Measurements from ENCODE around the gene CNST. TPM values are rescaled to one million over a fixed set of nuclear protein-coding genes. Genes with fewer than 3 reads are reported as not detected.

CNST gene
- total RNA-seq, 1 experiment from 2014 or later = 9.1 TPM

DNA sequence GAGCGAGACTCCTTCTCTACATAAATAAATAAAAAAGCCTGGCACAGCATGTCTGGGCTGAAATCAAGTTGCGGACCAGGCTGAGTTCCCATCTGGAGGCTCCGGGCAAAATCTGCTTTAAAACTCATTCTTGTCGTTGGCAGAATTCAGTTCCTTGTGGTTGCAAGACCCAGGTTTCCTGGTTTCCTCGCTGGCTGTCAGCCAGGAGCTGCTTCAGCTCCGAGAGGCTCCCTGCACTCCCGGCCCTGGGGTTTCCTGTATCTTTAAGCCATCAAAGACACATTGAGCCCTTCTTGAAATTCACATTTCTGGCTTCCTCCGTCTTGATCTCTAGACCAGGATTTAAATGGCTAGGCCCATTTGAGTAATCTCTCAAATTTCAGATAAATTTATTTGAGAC is 137.3 kb downstream of the CNST start:
- Histone ChIP-seq H3K9me2 (ENCODE audit: insufficient read depth) (no peaks in the 10 kb centered on the region), H3K36me3 (ENCODE audit: low read depth) (no peaks in the 10 kb centered on the region), H3K9me3 (ENCODE audit: insufficient read depth, low read depth) (no peaks in the 10 kb centered on the region), H3K27me3 (ENCODE audit: insufficient read depth, low read depth) (no peaks in the 10 kb centered on the region), H4K20me1 (ENCODE audit: insufficient read depth) (no peaks in the 10 kb centered on the region), H2AFZ (no peak overlapping the region), H3F3A (ENCODE audit: insufficient read depth, low read depth) (peaks cover 7% of the 10 kb centered on the region), H3K27ac (no peak overlapping the region), H3K4me1 (replicated peaks; ENCODE audit: insufficient read depth) (peaks cover 27% of the 10 kb centered on the region), H3K4me2 (no peak overlapping the region), H3K4me3 (no peak overlapping the region), H3K79me2 (ENCODE audit: low read depth) (no peaks in the 10 kb centered on the region)
- DNase-seq = no peak
- ChIA-PET POLR2A (ENCODE audit: unreplicated experiment) (no interaction called here), CTCF (no interaction called here)
- no TSS peak for BruUV-seq (replicated peaks)
- no peak for TF ChIP-seq EZH2 (IDR thresholded peaks at IDR 0.05; ENCODE audit: low read depth)
- TF ChIP-seq, protein P1, sequence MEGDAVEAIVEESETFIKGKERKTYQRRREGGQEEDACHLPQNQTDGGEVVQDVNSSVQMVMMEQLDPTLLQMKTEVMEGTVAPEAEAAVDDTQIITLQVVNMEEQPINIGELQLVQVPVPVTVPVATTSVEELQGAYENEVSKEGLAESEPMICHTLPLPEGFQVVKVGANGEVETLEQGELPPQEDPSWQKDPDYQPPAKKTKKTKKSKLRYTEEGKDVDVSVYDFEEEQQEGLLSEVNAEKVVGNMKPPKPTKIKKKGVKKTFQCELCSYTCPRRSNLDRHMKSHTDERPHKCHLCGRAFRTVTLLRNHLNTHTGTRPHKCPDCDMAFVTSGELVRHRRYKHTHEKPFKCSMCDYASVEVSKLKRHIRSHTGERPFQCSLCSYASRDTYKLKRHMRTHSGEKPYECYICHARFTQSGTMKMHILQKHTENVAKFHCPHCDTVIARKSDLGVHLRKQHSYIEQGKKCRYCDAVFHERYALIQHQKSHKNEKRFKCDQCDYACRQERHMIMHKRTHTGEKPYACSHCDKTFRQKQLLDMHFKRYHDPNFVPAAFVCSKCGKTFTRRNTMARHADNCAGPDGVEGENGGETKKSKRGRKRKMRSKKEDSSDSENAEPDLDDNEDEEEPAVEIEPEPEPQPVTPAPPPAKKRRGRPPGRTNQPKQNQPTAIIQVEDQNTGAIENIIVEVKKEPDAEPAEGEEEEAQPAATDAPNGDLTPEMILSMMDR (conservative IDR thresholded peaks at IDR 0.05) = no peak
- intact Hi-C loops (cut with micrococcal nuclease; ENCODE audit: unreplicated experiment) = no loop called here

DNA sequence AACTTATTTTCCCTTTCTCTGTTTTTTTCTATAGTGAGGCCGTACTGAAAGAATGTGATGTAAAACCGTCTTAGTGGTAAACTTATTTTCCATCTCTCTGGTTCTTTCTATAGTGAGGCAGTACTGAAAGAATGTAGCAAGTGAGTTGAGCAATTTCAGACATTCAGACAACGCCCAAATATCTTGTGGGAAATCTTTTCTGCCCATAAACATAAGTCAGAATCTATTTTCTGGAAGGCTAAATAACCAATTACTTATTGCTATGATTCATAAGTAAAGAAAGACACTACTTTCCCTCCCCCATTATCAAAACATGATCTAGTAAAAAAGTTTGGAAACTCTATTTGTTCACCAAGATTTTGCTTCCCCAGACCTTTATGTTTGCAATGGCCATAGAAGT is 139.1 kb downstream of the CNST start:
- Histone ChIP-seq H3K9me2 (ENCODE audit: insufficient read depth) (no peaks in the 10 kb centered on the region), H3K4me1 (replicated peaks; ENCODE audit: insufficient read depth) (peaks cover 27% of the 10 kb centered on the region), H3K4me2 (peak overlapping the region; percentile 57), H3K36me3 (ENCODE audit: low read depth) (no peaks in the 10 kb centered on the region), H3K4me3 (no peak overlapping the region), H2AFZ (no peak overlapping the region), H4K20me1 (ENCODE audit: insufficient read depth) (no peaks in the 10 kb centered on the region), H3F3A (ENCODE audit: insufficient read depth, low read depth) (peaks cover 7% of the 10 kb centered on the region), H3K79me2 (ENCODE audit: low read depth) (no peaks in the 10 kb centered on the region), H3K27me3 (ENCODE audit: insufficient read depth, low read depth) (no peaks in the 10 kb centered on the region), H3K9me3 (ENCODE audit: insufficient read depth, low read depth) (no peaks in the 10 kb centered on the region), H3K27ac (peak overlapping the region; percentile 90)
- DNase-seq = peak in 1 of 2 experiments; percentile 91
- intact Hi-C loops (cut with micrococcal nuclease; ENCODE audit: unreplicated experiment) = no loop called here
- no TSS peak for BruUV-seq (replicated peaks)
- ChIA-PET POLR2A (ENCODE audit: unreplicated experiment) (no interaction called here), CTCF (no interaction called here)
- TF ChIP-seq EZH2 (IDR thresholded peaks at IDR 0.05; ENCODE audit: low read depth) = no peak
- TF ChIP-seq, protein P1 (conservative IDR thresholded peaks at IDR 0.05) = no peak

DNA sequence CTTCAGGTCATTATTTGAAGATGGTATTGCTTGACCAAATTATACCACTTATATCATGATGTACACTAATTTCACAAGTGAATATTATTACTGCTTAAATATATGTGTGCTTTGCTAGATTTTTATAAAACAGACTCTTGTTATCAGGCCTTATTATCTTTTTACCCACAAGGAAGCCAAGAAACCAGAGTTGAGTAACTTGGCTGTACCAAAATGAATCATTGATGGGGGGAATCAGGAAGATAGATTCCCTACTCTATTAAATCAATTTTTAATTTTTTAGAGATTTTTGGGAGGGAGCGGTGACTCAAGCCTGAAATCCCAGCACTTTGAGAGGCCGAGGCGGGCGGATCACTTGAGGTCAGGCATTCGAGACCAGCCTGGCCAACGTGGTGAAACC is 141.9 kb downstream of the CNST start:
- Histone ChIP-seq H2AFZ (no peak overlapping the region), H3K36me3 (ENCODE audit: low read depth) (no peaks in the 10 kb centered on the region), H3K9me3 (ENCODE audit: insufficient read depth, low read depth) (no peaks in the 10 kb centered on the region), H3F3A (ENCODE audit: insufficient read depth, low read depth) (peaks cover 7% of the 10 kb centered on the region), H3K27ac (no peak overlapping the region), H3K27me3 (ENCODE audit: insufficient read depth, low read depth) (no peaks in the 10 kb centered on the region), H3K4me3 (no peak overlapping the region), H3K79me2 (ENCODE audit: low read depth) (no peaks in the 10 kb centered on the region), H3K4me1 (replicated peaks; ENCODE audit: insufficient read depth) (peaks cover 27% of the 10 kb centered on the region), H4K20me1 (ENCODE audit: insufficient read depth) (no peaks in the 10 kb centered on the region), H3K9me2 (ENCODE audit: insufficient read depth) (no peaks in the 10 kb centered on the region), H3K4me2 (no peak overlapping the region)
- TF ChIP-seq, protein P1 (conservative IDR thresholded peaks at IDR 0.05) = no peak
- no peak for TF ChIP-seq EZH2 (IDR thresholded peaks at IDR 0.05; ENCODE audit: low read depth)
- ChIA-PET CTCF (no interaction called here), POLR2A (ENCODE audit: unreplicated experiment) (no interaction called here)
- no peak for DNase-seq
- intact Hi-C loops (cut with micrococcal nuclease; ENCODE audit: unreplicated experiment) = no loop called here
- BruUV-seq (replicated peaks) = no TSS peak

All from PC-9 (cell line).